CD8-positive, alpha-beta memory T cell (primary cell): Measurements from ENCODE around the gene SLC22A23. TPM values are rescaled to one million over a fixed set of nuclear protein-coding genes. Genes with fewer than 3 reads are reported as not detected.
"Not testable (repeated sequence)": the region's sequence is repeated elsewhere in the genome, so short reads cannot be mapped to it uniquely, and the experiment has no call there.

Experiments used
- CTCF ChIA-PET: fragments of 350-600 bp; sonication (Branson Sonifier 250); formaldehyde crosslinking; loops from one replicate; lab custom pipeline; 2021; ENCODE audit warnings: antibody characterized with exemption; lab: Charles Lee
- POLR2A ChIA-PET: fragments of 350-600 bp; sonication (Branson Sonifier 250); formaldehyde crosslinking; loops from one replicate; lab custom pipeline; 2021; ENCODE audit warnings: antibody characterized with exemption; lab: Charles Lee
- DNase-seq, 5 donors: peaks; one replicate each; pipeline versions ENCODE4 v3.0.0 to v3.0.0-alpha.2; 2020 to 2022; ENCODE audit warnings: mixed read lengths in 1 of 5
- H3K27ac ChIP-seq: one replicate; pipeline ENCODE4 v1.7.0; 2013; ENCODE audit warnings: low read depth, mild to moderate bottlenecking, low read length, moderate library complexity
- H3K27me3 ChIP-seq: 2 replicates; pipeline ENCODE4 v1.7.0; 2013; ENCODE audit warnings: low read length, mild to moderate bottlenecking; ENCODE audit not compliant: insufficient read depth, poor library complexity, severe bottlenecking
- H3K36me3 ChIP-seq: 2 replicates; pipeline ENCODE4 v1.7.0; 2013; ENCODE audit warnings: mild to moderate bottlenecking, low read length, moderate library complexity; ENCODE audit not compliant: insufficient read depth
- H3K4me1 ChIP-seq: 2 replicates; pipeline ENCODE4 v1.7.0; 2013; ENCODE audit warnings: mild to moderate bottlenecking, low read length, moderate library complexity; ENCODE audit not compliant: insufficient read depth
- H3K4me3 ChIP-seq: 2 replicates; pipeline ENCODE4 v1.7.0; 2013; ENCODE audit warnings: mild to moderate bottlenecking, low read length
- H3K9me3 ChIP-seq: 2 replicates; pipeline ENCODE4 v1.7.0; 2013; ENCODE audit warnings: mild to moderate bottlenecking, low read length
- H3K27ac Mint-ChIP-seq, 8 donors: one replicate each; pipeline ENCODE4 v1.8.0; 2020 to 2021; ENCODE audit warnings: mixed read lengths in 8 of 8, mild to moderate bottlenecking in 6 of 8, inconsistent platforms in 3 of 8, moderate library complexity in 3 of 8
- H3K27me3 Mint-ChIP-seq, 2 donors: one replicate each; pipeline ENCODE4 v1.8.0; 2020 to 2021; ENCODE audit warnings: mixed read lengths in 2 of 2, mild to moderate bottlenecking in 1 of 2, moderate library complexity in 1 of 2
- H3K36me3 Mint-ChIP-seq, 3 donors: one replicate each; pipeline ENCODE4 v1.8.0; 2020 to 2021; ENCODE audit warnings: mixed read lengths in 3 of 3, inconsistent platforms in 1 of 3, mild to moderate bottlenecking in 1 of 3
- H3K4me1 Mint-ChIP-seq, 3 donors: one replicate each; pipeline ENCODE4 v1.8.0; 2020 to 2021; ENCODE audit warnings: mixed read lengths in 3 of 3, inconsistent platforms in 1 of 3, mild to moderate bottlenecking in 1 of 3
- H3K4me3 Mint-ChIP-seq, 7 donors: one replicate each; pipeline ENCODE4 v1.8.0; 2020 to 2021; ENCODE audit warnings: mixed read lengths in 7 of 7, mild to moderate bottlenecking in 6 of 7, moderate library complexity in 4 of 7, inconsistent platforms in 2 of 7
- H3K9me3 Mint-ChIP-seq, 5 donors: one replicate each; pipeline ENCODE4 v1.8.0; 2020 to 2022; ENCODE audit warnings: mixed read lengths in 5 of 5, mild to moderate bottlenecking in 3 of 5, moderate library complexity in 2 of 5, inconsistent platforms in 1 of 5
- polyA plus RNA-seq: library from polyadenylated mRNA; unstranded; fragments of 300-500 nt; fragmentation: Illumina TruSeq; gene quantifications from one replicate; pipeline ENCODE4 v1.2.3, GENCODE V29; 2021
- total RNA-seq, 2 experiments: library from RNA; stranded (reverse); gene quantifications; one replicate each; pipeline ENCODE4 v1.2.3, GENCODE V29; 2021

The SLC22A23 gene
- total and polyA plus RNA-seq, 3 experiments from 2014 or later = 0.39 to 0.78 (median 0.47) TPM

- Mint-ChIP-seq H3K36me3 (peaks cover 0 to 3% (median 0%) of the 10 kb centered on the region in 3 donors), H3K27me3 (no peaks in the 10 kb centered on the region), H3K9me3 (no peaks in the 10 kb centered on the region), H3K27ac (no peak overlapping the region), H3K4me3 (no peak overlapping the region), H3K4me1 (no peaks in the 10 kb centered on the region)
- ChIA-PET CTCF (no interaction called here), POLR2A (no interaction called here)
- Histone ChIP-seq H3K9me3 (no peaks in the 10 kb centered on the region), H3K4me1 (no peaks in the 10 kb centered on the region), H3K27me3 (peaks cover 3% of the 10 kb centered on the region), H3K27ac (no peak overlapping the region), H3K36me3 (no peaks in the 10 kb centered on the region), H3K4me3 (no peak overlapping the region)
- no peak for DNase-seq
These were observed 64.9 kb downstream of the SLC22A23 start for GRCh38 chr6:3391902-3392458.

DNA sequence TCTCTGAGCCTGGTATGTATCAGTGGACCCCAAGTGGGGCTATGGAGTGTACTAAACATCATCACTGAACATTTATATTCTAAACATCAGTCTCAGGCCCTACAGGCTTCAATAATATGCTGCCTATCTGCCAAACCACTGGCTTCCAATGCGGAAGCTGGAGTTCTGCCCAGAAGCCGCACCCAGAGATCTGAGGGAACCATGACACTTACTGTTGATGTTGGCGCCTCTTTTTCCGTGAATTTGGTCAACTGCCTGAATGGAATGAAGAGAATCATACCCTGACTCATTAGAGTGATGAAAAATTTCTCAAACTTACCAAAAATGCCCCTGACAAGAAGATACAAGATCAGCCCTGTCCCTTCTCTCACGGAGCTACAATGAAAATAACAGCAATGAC is 66.2 kb downstream of the SLC22A23 start:
- Mint-ChIP-seq H3K27me3 (peaks cover 0 to 5% of the 10 kb centered on the region in 2 donors), H3K36me3 (peaks cover 0 to 3% (median 0%) of the 10 kb centered on the region in 3 donors), H3K4me1 (no peaks in the 10 kb centered on the region), H3K27ac (no peak overlapping the region), H3K9me3 (no peaks in the 10 kb centered on the region), H3K4me3 (no peak overlapping the region)
- ChIA-PET POLR2A (no interaction called here), CTCF (no interaction called here)
- no peaks in the 10 kb centered on the region for H3K9me3 ChIP-seq
- H3K36me3 ChIP-seq = no peaks in the 10 kb centered on the region
- H3K27ac ChIP-seq = peak overlapping the region; percentile 29
- no peak overlapping the region for H3K4me3 ChIP-seq
- peaks cover 3% of the 10 kb centered on the region for H3K27me3 ChIP-seq
- no peaks in the 10 kb centered on the region for H3K4me1 ChIP-seq
- DNase-seq = no peak

GRCh38 chr6:3389390-3390167 is 67.3 kb downstream of the SLC22A23 start:
- Histone ChIP-seq H3K9me3 (no peaks in the 10 kb centered on the region), H3K4me3 (no peak overlapping the region), H3K36me3 (no peaks in the 10 kb centered on the region), H3K4me1 (no peaks in the 10 kb centered on the region), H3K27me3 (peaks cover 3% of the 10 kb centered on the region), H3K27ac (no peak overlapping the region)
- DNase-seq = no peak
- H3K4me1 Mint-ChIP-seq = no peaks in the 10 kb centered on the region
- CTCF ChIA-PET = no interaction called here
- POLR2A ChIA-PET = no interaction called here
- H3K27ac Mint-ChIP-seq = peak overlapping the region in 1 of 8 donors; percentile 84
- H3K9me3 Mint-ChIP-seq = no peaks in the 10 kb centered on the region
- H3K4me3 Mint-ChIP-seq = no peak overlapping the region
- peaks cover 0 to 3% (median 0%) of the 10 kb centered on the region in 3 donors for H3K36me3 Mint-ChIP-seq
- peaks cover 4 to 14% of the 10 kb centered on the region in 2 donors for H3K27me3 Mint-ChIP-seq

DNA sequence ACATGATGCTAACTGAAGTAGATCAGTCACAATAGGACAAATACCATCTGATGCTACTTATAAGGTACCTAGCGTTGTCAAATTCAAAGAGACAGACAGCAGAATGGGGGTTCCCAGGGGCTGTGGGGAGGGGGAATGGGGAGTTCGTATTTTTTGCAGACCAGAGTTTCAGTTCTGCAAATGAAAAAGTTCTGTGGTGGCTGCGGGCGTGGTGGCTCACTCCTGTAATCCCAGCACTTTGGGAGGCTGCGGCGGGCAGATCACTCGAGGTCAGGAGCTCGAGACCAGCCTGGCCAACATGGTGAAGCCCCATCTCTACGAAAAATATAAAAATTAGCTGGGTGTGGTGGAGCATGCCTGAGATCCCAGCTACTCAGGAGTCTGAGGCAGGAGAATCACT is 68.1 kb downstream of the SLC22A23 start:
- Histone ChIP-seq H3K4me3 (no peak overlapping the region), H3K36me3 (no peaks in the 10 kb centered on the region), H3K27me3 (peaks cover 3% of the 10 kb centered on the region), H3K27ac (no peak overlapping the region), H3K4me1 (no peaks in the 10 kb centered on the region), H3K9me3 (no peaks in the 10 kb centered on the region)
- no peak for DNase-seq
- no peak overlapping the region for H3K27ac Mint-ChIP-seq
- ChIA-PET CTCF (no interaction called here), POLR2A (no interaction called here)
- H3K4me3 Mint-ChIP-seq = no peak overlapping the region
- peaks cover 0 to 3% (median 0%) of the 10 kb centered on the region in 3 donors for H3K36me3 Mint-ChIP-seq
- H3K4me1 Mint-ChIP-seq = no peaks in the 10 kb centered on the region
- no peaks in the 10 kb centered on the region for H3K9me3 Mint-ChIP-seq
- peaks cover 4 to 18% of the 10 kb centered on the region in 2 donors for H3K27me3 Mint-ChIP-seq

DNA sequence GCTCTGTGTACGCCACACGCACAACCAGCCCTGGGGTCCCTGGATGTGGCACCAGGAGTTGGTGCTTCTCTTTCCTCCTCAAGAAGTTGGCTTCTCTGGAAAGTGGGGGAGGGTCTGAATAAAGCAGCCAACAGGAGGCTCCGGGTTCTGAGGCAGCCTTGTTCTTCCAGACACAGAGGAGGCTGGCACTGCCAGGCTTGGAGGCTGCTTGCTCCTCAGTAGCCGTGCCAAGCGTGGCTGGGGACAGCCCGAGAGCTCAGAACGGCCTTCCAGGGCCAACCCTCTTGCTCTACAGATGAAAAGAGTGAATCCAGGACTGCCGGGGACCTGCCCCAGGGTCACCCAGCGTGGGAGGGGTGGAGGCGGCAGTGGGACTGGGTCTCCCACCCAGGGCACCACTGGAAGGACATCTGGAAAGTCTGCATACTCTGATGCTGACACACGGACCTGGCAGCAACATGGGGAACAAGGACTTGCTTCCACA is 70.4 kb downstream of the SLC22A23 start:
- POLR2A ChIA-PET = no interaction called here
- Histone ChIP-seq H3K9me3 (no peaks in the 10 kb centered on the region), H3K36me3 (no peaks in the 10 kb centered on the region), H3K4me3 (no peak overlapping the region), H3K27ac (no peak overlapping the region), H3K4me1 (no peaks in the 10 kb centered on the region), H3K27me3 (peaks cover 3% of the 10 kb centered on the region)
- H3K27me3 Mint-ChIP-seq = peaks cover 16 to 31% of the 10 kb centered on the region in 2 donors
- no peak for DNase-seq
- H3K4me1 Mint-ChIP-seq = no peaks in the 10 kb centered on the region
- CTCF ChIA-PET = no interaction called here
- no peak overlapping the region for H3K4me3 Mint-ChIP-seq
- peaks cover 0 to 3% (median 0%) of the 10 kb centered on the region in 3 donors for H3K36me3 Mint-ChIP-seq
- no peaks in the 10 kb centered on the region for H3K9me3 Mint-ChIP-seq
- H3K27ac Mint-ChIP-seq = no peak overlapping the region

DNA sequence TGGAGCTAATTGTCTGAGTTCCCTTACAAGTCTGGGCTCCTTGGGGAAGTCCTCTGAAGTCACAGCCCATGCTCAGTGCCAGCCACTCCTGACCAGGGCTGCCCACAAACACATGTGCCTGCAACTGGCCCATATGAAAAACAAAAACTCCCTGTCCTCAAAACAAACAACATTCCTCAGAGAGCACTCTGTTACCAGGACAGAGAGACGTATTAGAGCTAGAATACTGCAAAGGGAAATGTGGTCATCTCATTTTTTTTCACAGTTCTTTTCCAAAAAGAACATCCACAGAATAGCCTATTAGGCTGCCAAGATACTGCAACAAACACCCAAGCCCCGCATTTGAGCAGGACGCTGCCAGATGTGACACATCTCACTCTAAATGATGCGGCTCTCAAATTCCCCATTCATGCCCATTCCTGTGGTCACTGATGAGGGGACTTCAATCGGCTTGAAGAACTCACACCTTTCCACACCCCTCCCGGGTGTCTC is 71.1 kb downstream of the SLC22A23 start:
- POLR2A ChIA-PET = no interaction called here
- Histone ChIP-seq H3K9me3 (no peaks in the 10 kb centered on the region), H3K27me3 (peaks cover 3% of the 10 kb centered on the region), H3K4me1 (no peaks in the 10 kb centered on the region), H3K27ac (no peak overlapping the region), H3K36me3 (no peaks in the 10 kb centered on the region), H3K4me3 (no peak overlapping the region)
- Mint-ChIP-seq H3K27ac (no peak overlapping the region), H3K36me3 (peaks cover 0 to 3% (median 0%) of the 10 kb centered on the region in 3 donors), H3K27me3 (peaks cover 19 to 37% of the 10 kb centered on the region in 2 donors), H3K4me1 (no peaks in the 10 kb centered on the region), H3K9me3 (no peaks in the 10 kb centered on the region), H3K4me3 (no peak overlapping the region)
- DNase-seq = no peak
- CTCF ChIA-PET = no interaction called here

DNA sequence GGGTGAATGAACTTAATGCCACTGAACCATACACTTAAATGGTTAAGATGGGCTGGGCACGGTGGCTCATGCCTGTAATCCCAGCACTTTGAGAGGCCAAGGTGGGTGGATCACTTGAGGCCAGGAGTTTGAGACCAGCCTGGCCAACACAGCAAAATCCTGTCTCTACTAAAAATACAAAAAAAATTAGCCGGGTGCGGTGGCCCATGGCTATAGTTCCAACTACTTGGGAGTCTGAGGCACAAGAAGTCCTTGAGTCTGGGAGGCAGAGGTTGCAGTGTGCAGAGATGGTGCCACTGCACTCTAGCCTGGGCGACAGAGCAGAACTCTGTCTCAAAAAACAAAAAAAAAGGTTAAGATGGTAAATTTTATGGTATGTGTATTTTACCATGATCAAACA is 71.7 kb downstream of the SLC22A23 start:
- H3K4me3 ChIP-seq, H3K4me1 Mint-ChIP-seq, H3K36me3 Mint-ChIP-seq, H3K27me3 ChIP-seq, H3K27ac ChIP-seq, POLR2A ChIA-PET, H3K9me3 ChIP-seq, H3K4me3 Mint-ChIP-seq, H3K9me3 Mint-ChIP-seq, DNase-seq, H3K4me1 ChIP-seq, H3K27ac Mint-ChIP-seq, CTCF ChIA-PET, H3K36me3 ChIP-seq: not testable (repeated sequence)
- peaks cover 21 to 42% of the 10 kb centered on the region in 2 donors for H3K27me3 Mint-ChIP-seq
